ENCODE data around the gene AGO3.

AGO3 gene

DNA sequence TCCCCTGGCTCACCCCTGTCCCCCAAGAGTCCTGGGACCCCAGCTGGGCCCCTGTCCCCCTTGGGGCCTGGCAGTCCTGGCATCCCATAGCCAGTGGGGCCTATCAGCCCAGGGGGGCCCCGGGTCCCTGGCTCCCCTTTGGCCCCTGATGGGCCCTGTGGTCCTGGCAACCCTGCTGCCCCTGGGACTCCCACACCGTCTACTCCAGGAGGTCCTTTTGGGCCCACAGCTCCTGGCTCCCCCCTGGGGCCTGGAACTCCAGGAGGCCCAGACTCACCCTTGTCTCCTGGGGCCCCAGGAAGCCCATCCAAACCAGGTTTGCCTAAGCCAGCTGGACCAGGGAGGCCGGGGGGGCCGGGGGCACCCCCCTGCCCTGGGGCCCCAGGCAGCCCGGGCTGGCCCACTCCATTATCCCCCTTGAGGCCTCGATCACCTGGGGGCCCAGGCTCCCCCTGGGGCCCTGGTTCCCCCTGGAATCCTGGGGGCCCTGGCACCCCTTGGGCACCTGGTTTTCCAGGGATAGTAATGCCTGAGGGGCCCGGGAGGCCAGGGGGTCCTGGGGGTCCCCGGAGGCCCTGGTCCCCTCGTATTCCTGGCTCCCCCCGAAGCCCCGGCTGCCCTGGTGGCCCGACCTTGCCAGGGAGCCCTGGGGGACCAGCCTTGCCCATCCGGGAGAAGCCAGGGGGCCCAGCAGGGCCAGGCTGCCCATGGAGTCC is 167.9 kb downstream of the AGO3 start:
- DNase-seq: no peak

DNA sequence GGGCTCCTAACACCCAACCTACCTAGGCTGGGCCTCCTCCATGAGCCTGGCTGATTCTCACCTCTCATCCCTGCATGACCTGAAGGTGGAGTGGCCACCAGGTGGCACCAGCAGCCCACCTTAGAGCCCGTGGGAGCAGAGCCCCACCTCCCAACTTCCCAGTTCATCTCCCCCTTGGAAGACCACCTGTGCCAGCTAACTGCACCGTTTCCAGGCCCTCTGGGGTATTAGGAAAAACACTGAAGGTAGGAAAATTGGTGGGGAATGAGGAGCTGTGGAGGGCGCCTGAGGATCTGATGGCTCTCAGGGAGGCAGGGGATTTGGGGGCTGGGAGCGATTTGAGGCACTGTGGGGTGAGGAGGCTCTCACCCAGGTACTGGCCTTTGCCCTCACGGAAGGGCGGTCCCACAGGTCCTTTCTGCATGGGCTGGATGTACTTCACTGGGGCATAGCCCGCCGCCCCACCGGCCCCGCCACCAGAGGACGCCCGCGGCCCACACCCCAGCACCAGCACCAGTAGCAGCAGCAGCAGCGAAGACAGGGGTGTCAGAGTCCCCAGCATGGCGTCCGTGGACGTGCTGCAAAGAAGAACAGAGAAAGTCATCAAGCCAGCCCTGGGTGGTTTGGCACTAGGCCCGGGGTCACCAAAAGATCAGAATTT is 168.9 kb downstream of the AGO3 start:
- peak; percentile 60 for DNase-seq

- DNase-seq: no peak
These were observed 169.5 kb downstream of the AGO3 start for GRCh38 chr1:36100376-36100775.

GRCh38 chr1:36101546-36101945 is 170.6 kb downstream of the AGO3 start:
- DNase-seq: no peak

- DNase-seq: no peak
These were observed 175.4 kb downstream of the AGO3 start for GRCh38 chr1:36106269-36106668.

DNA sequence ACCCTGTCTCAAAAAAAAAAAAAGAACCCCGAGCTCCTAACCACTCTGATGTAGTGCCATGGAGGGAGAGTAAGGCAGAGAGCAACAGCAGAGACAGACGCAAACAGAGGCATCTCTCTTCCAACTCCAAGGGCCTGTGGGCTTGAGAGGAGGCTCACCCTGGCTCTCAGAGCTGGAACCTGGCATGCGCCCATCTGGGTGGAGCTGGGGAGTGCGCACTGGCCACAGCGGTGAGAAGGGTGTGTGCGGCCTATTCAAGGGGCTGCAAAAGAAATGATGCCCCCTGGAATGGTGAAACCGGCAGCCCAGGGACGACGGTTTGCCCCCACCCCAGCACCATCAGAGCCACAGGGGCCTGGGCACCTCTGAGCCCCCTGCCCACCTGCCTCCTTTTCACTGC is 176.5 kb downstream of the AGO3 start:
- DNase-seq: no peak

- no peak for DNase-seq
These were observed 177.4 kb downstream of the AGO3 start for GRCh38 chr1:36108314-36108713.

DNA sequence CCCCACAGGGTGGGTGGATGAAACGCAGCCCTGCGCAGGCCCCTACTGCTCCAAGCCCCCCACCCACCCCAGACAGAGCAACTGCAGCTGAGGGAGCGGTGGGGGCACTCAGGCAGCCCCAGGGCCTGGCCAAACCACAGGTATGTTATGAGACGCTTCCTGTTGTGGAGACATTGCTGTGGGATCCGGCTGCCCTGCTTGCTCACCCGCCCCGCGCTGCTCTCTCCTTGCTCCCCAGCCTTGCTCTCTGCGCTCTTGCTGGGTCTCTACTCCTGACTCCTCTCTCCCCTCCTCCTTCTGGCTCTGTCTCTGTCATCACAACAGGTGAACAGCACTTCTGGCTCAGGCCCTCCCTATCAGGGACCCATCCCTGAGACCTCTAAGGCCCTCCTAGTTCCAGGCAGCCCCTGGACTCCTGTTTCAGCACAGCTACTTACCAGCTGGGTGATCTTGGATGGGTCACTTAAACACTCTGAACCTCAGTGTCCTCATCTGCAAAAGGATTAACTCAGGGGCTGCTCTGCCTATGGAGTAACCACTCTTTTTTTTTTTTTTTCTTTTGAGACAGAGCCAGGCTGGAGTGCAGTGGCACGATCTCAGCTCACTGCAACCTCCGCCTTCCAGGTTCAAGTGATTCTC is 178.3 kb downstream of the AGO3 start:
- no peak for DNase-seq

DNA sequence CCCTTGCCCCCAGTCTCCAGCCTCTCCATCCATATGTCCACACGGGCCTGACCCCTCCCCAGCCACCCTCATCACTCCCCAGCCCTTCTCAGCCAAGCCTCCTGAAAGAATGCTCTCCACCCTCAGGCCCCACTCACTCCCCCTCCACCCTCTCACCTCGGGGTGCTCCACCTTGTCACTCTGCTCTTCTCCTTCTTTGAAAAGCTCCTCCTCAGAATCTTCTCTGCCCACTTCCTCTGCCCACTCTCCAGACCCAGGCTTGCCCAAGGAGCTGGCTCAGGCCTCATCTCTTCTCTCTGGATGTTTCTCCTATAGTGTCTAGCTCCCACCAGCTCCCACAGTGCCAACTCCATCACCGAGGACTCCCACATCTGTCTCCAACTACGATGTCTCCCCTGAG is 180.2 kb downstream of the AGO3 start:
- no peak for DNase-seq

DNA sequence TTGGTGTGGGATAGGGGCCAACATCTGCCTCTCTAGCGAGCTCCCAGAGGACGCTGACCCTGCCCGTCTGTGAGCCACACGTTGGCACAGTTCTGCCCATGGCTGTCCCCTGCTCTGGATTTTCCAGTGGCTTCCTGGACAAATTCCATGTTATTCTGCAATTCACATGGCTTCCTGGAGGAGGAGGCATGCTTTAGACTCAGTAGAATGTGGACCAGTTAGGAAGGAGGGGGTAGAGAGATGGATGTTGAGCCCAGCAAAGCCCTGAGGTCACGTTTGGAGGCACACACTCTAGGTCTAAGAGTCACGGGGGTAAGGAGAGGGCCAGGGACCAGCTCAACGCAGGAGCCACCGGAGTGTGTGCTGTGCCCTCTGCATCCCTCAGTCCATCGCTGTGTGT is 181.9 kb downstream of the AGO3 start:
- DNase-seq: no peak

GRCh38 chr1:36114371-36114770 is 183.5 kb downstream of the AGO3 start:
- DNase-seq: no peak

DNA sequence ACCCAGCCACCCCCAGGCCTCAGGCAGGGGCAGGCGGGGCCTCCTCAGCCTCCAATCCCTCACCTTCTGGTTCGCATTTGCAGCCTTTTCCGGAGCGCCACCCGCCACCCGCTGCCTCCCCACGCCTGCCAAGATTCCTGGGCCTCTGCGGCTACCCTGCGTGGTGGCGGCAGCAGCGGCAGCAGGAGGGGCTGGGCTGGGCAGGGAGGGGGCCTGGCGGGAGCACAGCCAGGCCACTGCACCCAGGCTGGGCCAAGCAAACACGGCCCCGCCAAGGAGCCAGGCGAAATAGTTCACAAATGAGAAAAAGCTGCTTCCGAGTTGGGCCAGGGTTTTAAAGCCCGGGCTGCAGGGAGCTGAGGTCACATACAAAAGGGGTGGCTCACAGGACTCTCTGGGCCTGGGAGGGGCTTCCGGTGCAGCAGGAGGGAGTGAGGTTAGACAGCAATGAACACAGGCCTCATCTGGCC is 184.3 kb downstream of the AGO3 start:
- DNase-seq: no peak

- DNase-seq: peak; percentile 79
These were observed 185.0 kb downstream of the AGO3 start for GRCh38 chr1:36115931-36116330.

DNA sequence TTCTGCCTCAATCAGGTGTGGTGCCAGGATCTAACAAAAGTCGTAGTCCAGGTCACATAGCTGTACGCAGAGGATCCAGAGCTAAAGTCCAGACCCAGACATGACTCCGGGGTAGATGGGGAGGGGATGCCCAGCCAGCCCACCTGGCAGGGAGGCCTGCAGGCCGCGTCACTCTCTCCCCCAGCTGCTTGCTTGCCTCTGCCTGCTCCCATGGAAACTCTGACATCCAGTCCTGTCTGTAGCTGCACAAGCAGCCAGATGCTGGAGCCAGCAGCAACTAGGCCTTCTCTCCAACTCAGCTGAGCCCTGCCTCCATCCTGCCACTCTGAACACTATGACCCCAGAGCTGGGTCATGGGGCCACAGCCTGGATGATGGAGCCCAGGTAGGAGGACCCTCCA is 186.0 kb downstream of the AGO3 start:
- no peak for DNase-seq

- no peak for DNase-seq
These were observed 187.7 kb downstream of the AGO3 start for GRCh38 chr1:36118447-36119204.

DNA sequence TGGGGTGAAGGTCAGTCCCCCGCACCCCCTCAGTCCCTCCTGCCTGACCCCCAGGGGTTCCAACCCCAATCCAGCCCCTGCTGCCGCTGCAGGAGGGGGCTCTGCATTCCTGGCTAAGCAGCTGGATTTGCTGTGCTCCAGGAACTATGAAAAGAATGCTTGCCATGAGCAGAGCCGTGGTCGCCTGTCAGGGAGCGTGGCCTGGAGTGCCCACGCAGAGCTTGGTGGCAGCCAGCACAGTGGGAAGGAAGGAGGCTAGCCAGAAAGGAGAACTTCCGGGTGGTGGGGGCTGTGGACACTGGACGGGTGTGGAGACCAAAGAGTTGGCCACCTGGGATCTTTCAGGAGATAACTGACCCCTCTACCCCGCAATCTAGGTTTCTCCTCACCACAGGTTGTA is 188.6 kb downstream of the AGO3 start:
- peak; percentile 69 for DNase-seq

Data from inflammatory macrophage treated with lipopolysaccharide for 4 hours (primary cell).